HepG2 (cell line): Measurements from ENCODE around the gene MARK2. TPM values are rescaled to one million over a fixed set of nuclear protein-coding genes. Genes with fewer than 3 reads are reported as not detected.

Source experiments
- ATAC-seq: fragments of 200-7000 bp; cut with Tn5 transposase; 3 replicates; pipeline ENCODE4 v1.9.1; 2020; ENCODE audit warnings: mild to moderate bottlenecking, moderate library complexity
- BruUV-seq: library from RNA; stranded (reverse); fragments of 400-500 nt; replicated peaks from 2 replicates; lab custom pipeline; 2021; lab: Mats Ljungman, UMichigan
- CTCF ChIA-PET: fragments of 300-600 bp; formaldehyde crosslinking; extraction: SDS; loops from one replicate; lab custom pipeline; 2021; ENCODE audit warnings: low total read pairs, inconsistent platforms, low intra/inter-chr PET ratio; lab: Yijun Ruan, JAX
- POLR2A ChIA-PET: fragments of 350-600 bp; sonication (Branson Sonifier 250); formaldehyde crosslinking; loops from one replicate; lab custom pipeline; 2020; ENCODE audit warnings: antibody characterized with exemption, inconsistent platforms; lab: Yijun Ruan, JAX
- DNase-seq: peaks from one replicate; pipeline ENCODE4 v3.0.0-alpha.2; 2015; ENCODE audit warnings: low spot score
- FAIRE-seq: peaks from 3 replicates; lab custom pipeline; 2011; peaks lifted over from hg19 to GRCh38; lab: Jason Lieb, UNC
- H2AFZ ChIP-seq: one replicate; pipeline ENCODE4 v1.6.1; 2011; ENCODE audit warnings: low read length, inconsistent platforms
- H3K27ac ChIP-seq: fragments of 300-600 bp; 3 replicates; pipeline ENCODE4 v1.8.0; 2011; ENCODE audit warnings: mixed run types, mild to moderate bottlenecking, mixed read lengths, low read length, inconsistent platforms; ENCODE audit not compliant: insufficient read depth; ENCODE audit errors: extremely low read length
- H3K27me3 ChIP-seq, 2 experiments: fragments of 200-600 bp in 1 of 2; 2 replicates in 1 of 2; 3 replicates in 1 of 2; pipeline versions ENCODE4 v1.6.0 to v1.8.0; 2011; ENCODE audit warnings: low read length in 2 of 2, mild to moderate bottlenecking in 2 of 2, moderate library complexity in 2 of 2, inconsistent platforms in 1 of 2; ENCODE audit not compliant: insufficient read depth in 2 of 2, control insufficient read depth in 1 of 2
- H3K36me3 ChIP-seq, 2 experiments: fragments of 200-600 bp in 1 of 2; replicated peaks in 1 of 2; 2 replicates in 1 of 2; 3 replicates in 1 of 2; pipeline versions ENCODE4 v1.5.1 to v1.8.0; 2011; ENCODE audit warnings: low read length in 2 of 2, inconsistent platforms in 1 of 2; ENCODE audit not compliant: insufficient read depth in 2 of 2, control insufficient read depth in 1 of 2
- H3K4me1 ChIP-seq: 2 replicates; pipeline ENCODE4 v1.5.1; 2012; ENCODE audit warnings: low read length, inconsistent platforms; ENCODE audit not compliant: insufficient read depth
- H3K4me2 ChIP-seq: 2 replicates; pipeline ENCODE4 v1.6.0; 2011; ENCODE audit warnings: low read depth, low read length, inconsistent platforms
- H3K4me3 ChIP-seq, 3 experiments: fragments of 200-600 bp in 1 of 3; sonication (generic), shearing (Covaris generic) in 1 of 3; replicated peaks in 1 of 3; 2 replicates each; pipeline ENCODE4 v1.5.1; 2011 to 2016; ENCODE audit warnings: low read length in 3 of 3, inconsistent platforms in 2 of 3, low read depth in 2 of 3, mild to moderate bottlenecking in 2 of 3, control low read depth in 1 of 3, mixed read lengths in 1 of 3; ENCODE audit not compliant: insufficient read depth in 1 of 3
- H3K79me2 ChIP-seq: one replicate; pipeline ENCODE4 v1.6.1; 2011; ENCODE audit warnings: low read length, inconsistent platforms; ENCODE audit not compliant: insufficient read depth
- H3K9ac ChIP-seq: 2 replicates; pipeline ENCODE4 v1.6.0; 2011; ENCODE audit warnings: mild to moderate bottlenecking, low read depth, low read length, inconsistent platforms; ENCODE audit not compliant: insufficient read depth
- H3K9me3 ChIP-seq: 2 replicates; pipeline ENCODE4 v1.5.1; 2012; ENCODE audit warnings: mild to moderate bottlenecking, low read length
- H4K20me1 ChIP-seq: 2 replicates; pipeline ENCODE4 v1.6.0; 2011; ENCODE audit warnings: inconsistent platforms, mild to moderate bottlenecking, low read length, moderate library complexity; ENCODE audit not compliant: insufficient read depth
- AHDC1 ChIP-seq: sonication (generic); formaldehyde crosslinking; IDR thresholded peaks from 2 replicates; pipeline ENCODE4 v1.5.1; 2020; ENCODE audit warnings: mild to moderate bottlenecking, missing genetic modification reagents, borderline replicate concordance
- ATF5 ChIP-seq: sonication (generic); formaldehyde crosslinking; IDR thresholded peaks from 2 replicates; pipeline ENCODE4 v1.4.0; 2020; ENCODE audit warnings: mild to moderate bottlenecking, low read depth, missing genetic modification reagents
- NFE2L1 ChIP-seq: sonication (generic); formaldehyde crosslinking; IDR thresholded peaks from 2 replicates; pipeline ENCODE4 v1.4.0; 2020; ENCODE audit warnings: missing genetic modification reagents, mild to moderate bottlenecking, borderline replicate concordance
- NFKBIZ ChIP-seq: IDR thresholded peaks from 2 replicates; pipeline ENCODE4 v1.6.1; 2018; ENCODE audit warnings: missing genetic modification reagents, missing compliant biosample characterization
- PRDM4 ChIP-seq: sonication (generic); formaldehyde crosslinking; IDR thresholded peaks from 2 replicates; pipeline ENCODE4 v1.9.0; 2021; ENCODE audit warnings: missing genetic modification reagents, borderline replicate concordance
- SETDB1 ChIP-seq: sonication (generic); formaldehyde crosslinking; IDR thresholded peaks from 2 replicates; pipeline ENCODE4 v1.5.1; 2020; ENCODE audit warnings: missing genetic modification reagents, mild to moderate bottlenecking, borderline replicate concordance
- ZNF761 ChIP-seq: sonication (generic); formaldehyde crosslinking; conservative IDR thresholded peaks from 2 replicates; pipeline ENCODE4 v1.4.0; 2020; ENCODE audit warnings: mild to moderate bottlenecking, missing genetic modification reagents
- ZNF777 ChIP-seq: sonication (generic); formaldehyde crosslinking; IDR thresholded peaks from 2 replicates; pipeline ENCODE4 v1.4.0; 2020; ENCODE audit warnings: missing genetic modification reagents
- WGBS: methylation state at CpG from one replicate; pipeline ENCODE4 v1.1.6; 2017; ENCODE audit warnings: low lambda C conversion rate; 5-methylcytosine and 5-hydroxymethylcytosine counted together
- in situ Hi-C: cut with HindIII; loops from 2 replicates; pipeline ENCODE4 v1.10.0; 2017; ENCODE audit warnings: low pct_unique_long_range_greater_than_20kb; ENCODE audit not compliant: extremely low pct_ligation_motif_present
- intact Hi-C: fragments of 100-400 bp; cut with micrococcal nuclease; formaldehyde crosslinking; loops from one replicate; pipeline ENCODE4 v1.10.0; 2022; ENCODE audit not compliant: unreplicated experiment
- polyA plus RNA-seq, 8 experiments: library from polyadenylated mRNA; depleted of rRNA in 3 of 8; stranded (reverse) in 7 of 8; unstranded in 1 of 8; fragments of >200 nt; fragmentation: Illumina TruSeq in 4 of 8; extraction: Trizol in 4 of 8; gene quantifications; 2 replicates each; pipeline versions ENCODE4 v1.2.1 to v1.2.3, GENCODE V29; 2011 to 2016; ENCODE audit warnings: low read depth in 4 of 8, missing spikeins in 1 of 8, mixed read lengths in 1 of 8; ENCODE audit not compliant: insufficient read depth in 1 of 8
- total RNA-seq, 5 experiments: library from RNA; depleted of rRNA; stranded (reverse); fragments of >200 nt; fragmentation: Illumina TruSeq; extraction: Trizol; gene quantifications; 2 replicates each; pipeline ENCODE4 v1.2.3, GENCODE V29; 2016; ENCODE audit warnings: low read depth in 1 of 5

Gene MARK2
- total and polyA plus RNA-seq, 2 of the 13 experiments (the other 11 are each of a cell fraction or from before 2014, with no cell fraction given) = 13.5 to 13.9 TPM

- POLR2A ChIA-PET = no interaction called here
- no peaks in the 10 kb centered on the region for H4K20me1 ChIP-seq
- peaks cover 0 to 4% of the 10 kb centered on the region in 2 experiments; a peak in 2 of 5 replicates for H3K27me3 ChIP-seq
- H3K4me2 ChIP-seq = no peak overlapping the region
- no peak overlapping the region for H3K27ac ChIP-seq
- ATAC-seq (no peak), FAIRE-seq (no peak), DNase-seq (no peak)
- no peak overlapping the region for H3K9ac ChIP-seq
- intact Hi-C loops (no loop called here), in situ Hi-C loops (no loop called here)
- no peaks in the 10 kb centered on the region for H3K79me2 ChIP-seq
- TF ChIP-seq ATF5 (CRISPR knock-in tag) (no peak), NFE2L1 (CRISPR knock-in tag) (no peak), ZNF777 (no peak), ZNF761 (CRISPR knock-in tag) (no peak), SETDB1 (CRISPR knock-in tag) (no peak), PRDM4 (CRISPR knock-in tag) (no peak), NFKBIZ (CRISPR knock-in tag) (no peak), AHDC1 (CRISPR knock-in tag) (no peak)
- WGBS = 0% methylated on average over 4 of the region's 4 CpGs
- CTCF ChIA-PET = no interaction called here
- H3K4me1 ChIP-seq = peaks cover 34% of the 10 kb centered on the region
- no peaks in the 10 kb centered on the region for H3K9me3 ChIP-seq
- no TSS peak for BruUV-seq
- no peak overlapping the region for H2AFZ ChIP-seq
- no peaks in the 10 kb centered on the region for H3K36me3 ChIP-seq
- no peak overlapping the region for H3K4me3 ChIP-seq
Measured at GRCh38 chr11:63923319-63923718, 84.4 kb downstream of the MARK2 start.
